ENCODE measurements around the gene ETS2. TPM values are rescaled to one million over a fixed set of nuclear protein-coding genes. Genes with fewer than 3 reads are reported as not detected.

ETS2 gene
- polyA plus RNA-seq, 1 donor (not counting 4 experiments of a cell fraction or from before 2014, with no cell fraction given): 58.5 TPM

- peaks cover 27% of the 10 kb centered on the region for H3K79me2 ChIP-seq (ENCODE audit: control insufficient read depth, insufficient read depth, low read length)
- peaks cover 3% of the 10 kb centered on the region for H3K9me3 ChIP-seq (ENCODE audit: control insufficient read depth, low read depth, low read length)
- peaks cover 30% of the 10 kb centered on the region for H3K4me1 ChIP-seq (ENCODE audit: control insufficient read depth, extremely low read depth, insufficient read depth, low read length)
- H3K27ac ChIP-seq (ENCODE audit: control insufficient read depth, insufficient read depth, low read length): peak overlapping the region; percentile 81
- H2AFZ ChIP-seq (ENCODE audit: control insufficient read depth, low read length): no peak overlapping the region
- FAIRE-seq (no peak), DNase-seq (ENCODE audit: low read depth, low spot score) (no peak)
- no peaks in the 10 kb centered on the region for H4K20me1 ChIP-seq (ENCODE audit: control insufficient read depth, extremely low read depth, insufficient read depth, low read length)
- peak overlapping the region; percentile 50 for H3K4me2 ChIP-seq (ENCODE audit: control insufficient read depth, extremely low read depth, insufficient read depth, low read depth, low read length)
- H3K9ac ChIP-seq (ENCODE audit: control insufficient read depth, extremely low read depth, insufficient read depth, low read length): peak overlapping the region; percentile 52
- dilution Hi-C loops (cut with MboI; ENCODE audit: extremely low pct_ligation_motif_present, low sequenced_read_pairs): no loop called here
- TF ChIP-seq CTCF (optimal IDR thresholded peaks at IDR 0.05 in 1 of 3, IDR thresholded peaks at IDR 0.05 in 1 of 3, conservative IDR thresholded peaks at IDR 0.05 in 1 of 3; ENCODE audit: extremely low read depth in 1 of 3, insufficient read depth in 2 of 3, low read length in 3 of 3) (no peak), EZH2 (IDR thresholded peaks at IDR 0.05; ENCODE audit: low read length) (no peak)
- H3K27me3 ChIP-seq (ENCODE audit: control insufficient read depth, extremely low read depth, insufficient read depth, low read length): no peaks in the 10 kb centered on the region
- H3K4me3 ChIP-seq (ENCODE audit: control insufficient read depth in 2 of 3, extremely low read depth in 1 of 3, insufficient read depth in 2 of 3, low read depth in 1 of 3, low read length in 3 of 3): peak overlapping the region in 1 of 3 experiments; percentile 27
- H3K36me3 ChIP-seq (ENCODE audit: control insufficient read depth in 2 of 2, extremely low read depth in 1 of 2, insufficient read depth in 2 of 2, low read length in 2 of 2): peaks cover 53 to 85% of the 10 kb centered on the region in 2 experiments
- H3K9me1 ChIP-seq (ENCODE audit: control insufficient read depth, extremely low read depth, insufficient read depth, low read length): peaks cover 2% of the 10 kb centered on the region
Observed at GRCh38 chr21:38819051-38819718, 13.5 kb downstream of the ETS2 start.

GRCh38 chr21:38819719-38820159, 14.0 kb downstream of the ETS2 start:
- DNase-seq (ENCODE audit: low read depth, low spot score) (no peak), FAIRE-seq (peak; percentile 94)
- Histone ChIP-seq H3K9me3 (ENCODE audit: control insufficient read depth, low read depth, low read length) (peaks cover 3% of the 10 kb centered on the region), H3K79me2 (ENCODE audit: control insufficient read depth, insufficient read depth, low read length) (peaks cover 21% of the 10 kb centered on the region), H3K9me1 (ENCODE audit: control insufficient read depth, extremely low read depth, insufficient read depth, low read length) (peaks cover 2% of the 10 kb centered on the region), H3K27me3 (ENCODE audit: control insufficient read depth, extremely low read depth, insufficient read depth, low read length) (no peaks in the 10 kb centered on the region), H3K4me1 (ENCODE audit: control insufficient read depth, extremely low read depth, insufficient read depth, low read length) (peaks cover 30% of the 10 kb centered on the region), H2AFZ (ENCODE audit: control insufficient read depth, low read length) (no peak overlapping the region), H3K4me3 (ENCODE audit: control insufficient read depth in 2 of 3, extremely low read depth in 1 of 3, insufficient read depth in 2 of 3, low read depth in 1 of 3, low read length in 3 of 3) (peak overlapping the region in 2 of 3 experiments; percentile 27), H3K27ac (ENCODE audit: control insufficient read depth, insufficient read depth, low read length) (peak overlapping the region; percentile 81), H4K20me1 (ENCODE audit: control insufficient read depth, extremely low read depth, insufficient read depth, low read length) (no peaks in the 10 kb centered on the region), H3K9ac (ENCODE audit: control insufficient read depth, extremely low read depth, insufficient read depth, low read length) (peak overlapping the region; percentile 52), H3K4me2 (ENCODE audit: control insufficient read depth, extremely low read depth, insufficient read depth, low read depth, low read length) (peak overlapping the region; percentile 50), H3K36me3 (ENCODE audit: control insufficient read depth in 2 of 2, extremely low read depth in 1 of 2, insufficient read depth in 2 of 2, low read length in 2 of 2) (peaks cover 52 to 79% of the 10 kb centered on the region in 2 experiments)
- TF ChIP-seq CTCF (optimal IDR thresholded peaks at IDR 0.05 in 1 of 3, IDR thresholded peaks at IDR 0.05 in 1 of 3, conservative IDR thresholded peaks at IDR 0.05 in 1 of 3; ENCODE audit: extremely low read depth in 1 of 3, insufficient read depth in 2 of 3, low read length in 3 of 3): no peak
- TF ChIP-seq EZH2 (IDR thresholded peaks at IDR 0.05; ENCODE audit: low read length): no peak
- dilution Hi-C loops (cut with MboI; ENCODE audit: extremely low pct_ligation_motif_present, low sequenced_read_pairs): no loop called here
